K562 (cell line): ENCODE measurements around the gene GFOD2. TPM values are rescaled to one million over a fixed set of nuclear protein-coding genes. Genes with fewer than 3 reads are reported as not detected.

Experiments used
- ARID3B ChIP-seq: fragments of 250-450 bp; sonication (Bioruptor Pico); IDR thresholded peaks from 2 replicates; pipeline ENCODE4 v1.4.0; 2020; ENCODE audit warnings: borderline replicate concordance
- GTF2F1 ChIP-seq: IDR thresholded peaks from 2 replicates; pipeline ENCODE4 v1.6.1; 2011; ENCODE audit warnings: low read depth, low read length, improper control_type of control experiment
- HINFP ChIP-seq: fragments of 450-650 bp; conservative IDR thresholded peaks from 2 replicates; pipeline ENCODE4 v1.6.1; 2016; ENCODE audit warnings: missing genetic modification characterization, low read depth, mild to moderate bottlenecking, control low read depth, missing compliant biosample characterization
- KLF10 ChIP-seq: fragments of 250-450 bp; sonication (Bioruptor Pico); IDR thresholded peaks from 2 replicates; pipeline ENCODE4 v1.6.1; 2021; ENCODE audit warnings: matching md5 sums
- LARP7 ChIP-seq: fragments of 450-650 bp; IDR thresholded peaks from 2 replicates; pipeline ENCODE4 v1.6.1; 2016
- MCM5 ChIP-seq: fragments of 450-650 bp; IDR thresholded peaks from 2 replicates; pipeline ENCODE4 v1.6.1; 2016; ENCODE audit warnings: low read depth
- NFYB ChIP-seq: IDR thresholded peaks from 2 replicates; pipeline ENCODE4 v1.6.1; 2011; ENCODE audit warnings: mild to moderate bottlenecking, moderate library complexity; ENCODE audit not compliant: insufficient read length; ENCODE audit errors: extremely low read depth
- NR2C2 ChIP-seq, 2 experiments: fragments of 200-800 bp in 1 of 2; sonication (Bioruptor generic) in 1 of 2; sonication (generic) in 1 of 2; formaldehyde crosslinking in 1 of 2; IDR thresholded peaks; 2 replicates each; pipeline versions ENCODE4 v1.6.1 to v1.8.0; 2016 to 2022; ENCODE audit warnings: mild to moderate bottlenecking in 1 of 2, missing compliant biosample characterization in 1 of 2, missing genetic modification characterization in 1 of 2, missing genetic modification reagents in 1 of 2
- NR4A1 ChIP-seq, 2 experiments: fragments of 250-450 bp in 1 of 2; fragments of 450-650 bp in 1 of 2; sonication (Bioruptor Pico) in 1 of 2; IDR thresholded peaks; 2 replicates each; pipeline versions ENCODE4 v1.4.0 to v1.6.1; 2016 to 2020; ENCODE audit warnings: mild to moderate bottlenecking in 2 of 2, missing compliant biosample characterization in 1 of 2, missing genetic modification characterization in 1 of 2, moderate library complexity in 1 of 2
- POLR2H ChIP-seq: IDR thresholded peaks from 2 replicates; pipeline ENCODE4 v1.6.1; 2016; ENCODE audit warnings: missing genetic modification characterization, low read depth, mild to moderate bottlenecking, control low read depth, missing compliant biosample characterization, moderate library complexity
- POU5F1 ChIP-seq: fragments of 150-350 bp; IDR thresholded peaks from 2 replicates; pipeline ENCODE4 v1.6.1; 2014; ENCODE audit warnings: borderline replicate concordance, low read length, low read depth, mild to moderate bottlenecking; ENCODE audit not compliant: partially characterized antibody
- XRCC3 ChIP-seq: fragments of 450-650 bp; IDR thresholded peaks from 2 replicates; pipeline ENCODE4 v1.6.1; 2017; ENCODE audit warnings: mild to moderate bottlenecking, moderate library complexity
- ZNF274 ChIP-seq: IDR thresholded peaks from 2 replicates; pipeline ENCODE4 v1.6.1; 2011; ENCODE audit warnings: low read depth, mild to moderate bottlenecking, low read length, moderate library complexity, borderline replicate concordance
- ZNF280A ChIP-seq: fragments of 450-650 bp; IDR thresholded peaks from 2 replicates; pipeline ENCODE4 v1.6.1; 2018; ENCODE audit warnings: mild to moderate bottlenecking, low read depth; ENCODE audit not compliant: partially characterized antibody
- ZNF311 ChIP-seq: fragments of 250-450 bp; sonication (Bioruptor Pico); IDR thresholded peaks from 2 replicates; pipeline ENCODE4 v1.4.0; 2020; ENCODE audit warnings: mild to moderate bottlenecking, moderate library complexity
- ZNF41 ChIP-seq: fragments of 250-450 bp; sonication (Bioruptor Pico); conservative IDR thresholded peaks from 2 replicates; pipeline ENCODE4 v1.4.0; 2020; ENCODE audit warnings: mild to moderate bottlenecking
- ZNF609 ChIP-seq: sonication (generic); formaldehyde crosslinking; IDR thresholded peaks from 2 replicates; pipeline ENCODE4 v1.8.1; 2023; ENCODE audit warnings: missing genetic modification reagents, mild to moderate bottlenecking, borderline replicate concordance
- polyA plus RNA-seq, 8 experiments: library from polyadenylated mRNA; depleted of rRNA in 4 of 8; stranded (reverse) in 5 of 8; unstranded in 3 of 8; fragments of >200 nt; fragmentation: Nextera tagmentation in 2 of 8; fragmentation: Illumina TruSeq in 1 of 8; extraction: Ambion mirVana in 2 of 8; extraction: Trizol in 1 of 8; gene quantifications; 2 replicates each; pipeline versions ENCODE4 v1.2.1 to v1.2.3, GENCODE V29; 2011 to 2014; ENCODE audit warnings: inconsistent platforms in 1 of 8, missing spikeins in 1 of 8
- total RNA-seq, 7 experiments: library from RNA; depleted of rRNA in 6 of 7; stranded (reverse); fragments of >200 nt in 6 of 7; fragmentation: Illumina TruSeq in 2 of 7; extraction: Trizol in 2 of 7; gene quantifications; 2 replicates each; pipeline versions ENCODE4 v1.2.1 to v1.2.3, GENCODE V29; 2011 to 2021; ENCODE audit warnings: low replicate concordance in 1 of 7

Gene GFOD2
- total and polyA plus RNA-seq, 9 of the 15 experiments (the other 6 are each of a cell fraction or from before 2014, with no cell fraction given) = 1.9 to 15.8 (median 11.1) TPM

- TF ChIP-seq POLR2H (peak; percentile 87), NR4A1 (CRISPR knock-in tag; IDR thresholded peaks at IDR 0.05) (no peak), NR4A1 (tag; IDR thresholded peaks at IDR 0.05) (no peak), NR2C2 (CRISPR knock-in tag; IDR thresholded peaks at IDR 0.05) (no peak), NR2C2 (tag; IDR thresholded peaks at IDR 0.05) (peak; percentile 73; the same call in 1 of the 2 replicates), GTF2F1 (no peak), XRCC3 (no peak), ARID3B (CRISPR knock-in tag) (no peak), LARP7 (no peak), MCM5 (no peak), ZNF311 (no peak), ZNF41 (CRISPR knock-in tag) (no peak), KLF10 (CRISPR knock-in tag) (no peak), ZNF609 (CRISPR knock-in tag) (0 out of 2 replicates have a peak, but pooled peaks have one; percentile 45), ZNF274 (no peak), HINFP (tag) (peak; percentile 100), NFYB (no peak), ZNF280A (no peak), POU5F1 (no peak)
These were observed at the start of gene GFOD2 (continued) for GRCh38 chr16:67719048-67719777.
